ENCODE data around the gene NTHL1. TPM values are rescaled to one million over a fixed set of nuclear protein-coding genes. Genes with fewer than 3 reads are reported as not detected.

NTHL1 gene
- total and polyA plus RNA-seq, 2 of the 13 experiments (the other 11 are each of a cell fraction or from before 2014, with no cell fraction given) = 47.5 to 64.9 TPM

- peak; percentile 63 for FAIRE-seq
- no peak overlapping the region for H3K27ac ChIP-seq (ENCODE audit: extremely low read length, insufficient read depth, low read length)
- H3K9ac ChIP-seq (ENCODE audit: insufficient read depth, low read depth, low read length) = peak overlapping the region; percentile 58
- TF ChIP-seq ZNF503 (CRISPR knock-in tag; IDR thresholded peaks at IDR 0.05) (no peak), ZNF792 (CRISPR knock-in tag; IDR thresholded peaks at IDR 0.05) (peak; percentile 69; the same call in 1 of the 2 replicates), LBX2 (CRISPR knock-in tag; IDR thresholded peaks at IDR 0.05; ENCODE audit: borderline replicate concordance) (0 out of 2 replicates have a peak, but pooled peaks have one; percentile 24), ZNF605 (CRISPR knock-in tag; IDR thresholded peaks at IDR 0.05) (peak; percentile 82), ZNF558 (CRISPR knock-in tag; IDR thresholded peaks at IDR 0.05; ENCODE audit: borderline replicate concordance) (no peak), NRL (CRISPR knock-in tag; IDR thresholded peaks at IDR 0.05; ENCODE audit: borderline replicate concordance) (0 out of 2 replicates have a peak, but pooled peaks have one; percentile 65), SAP130 (CRISPR knock-in tag; IDR thresholded peaks at IDR 0.05; ENCODE audit: low read depth) (peak; percentile 83), GABPA (IDR thresholded peaks at IDR 0.05; ENCODE audit: low read depth, low read length) (no peak), GABPA (CRISPR knock-in tag; IDR thresholded peaks at IDR 0.05; ENCODE audit: low read depth) (peak; percentile 60), MYC (CRISPR knock-in tag; IDR thresholded peaks at IDR 0.05; ENCODE audit: borderline replicate concordance) (0 out of 2 replicates have a peak, but pooled peaks have one; percentile 21), ZNF563 (CRISPR knock-in tag; IDR thresholded peaks at IDR 0.05) (peak; percentile 54; the same call in 1 of the 2 replicates), AFF4 (CRISPR knock-in tag; IDR thresholded peaks at IDR 0.05) (no peak), GATAD1 (CRISPR knock-in tag; IDR thresholded peaks at IDR 0.05) (peak; percentile 81)
Measured at GRCh38 chr16:2023092-2024031, 24.3 kb downstream of the NTHL1 start.

More at GRCh38 chr16:2023092-2024031, 24.3 kb downstream of the NTHL1 start:
- in situ Hi-C loops (cut with HindIII; ENCODE audit: extremely low pct_ligation_motif_present, low pct_unique_long_range_greater_than_20kb) = loop anchor here (5.0 kb wide), 3 partner anchors 34 to 124 kb away; partner anchors contain the start of gene RAB26
- Histone ChIP-seq H3K27me3 (ENCODE audit: control insufficient read depth in 1 of 2, insufficient read depth in 2 of 2, low read length in 2 of 2) (peaks cover 3 to 29% of the 10 kb centered on the region in 2 experiments; a peak in 4 of 5 replicates), H2AFZ (ENCODE audit: low read length) (no peak overlapping the region), H3K4me1 (ENCODE audit: insufficient read depth, low read length) (peaks cover 70% of the 10 kb centered on the region), H3K79me2 (ENCODE audit: insufficient read depth, low read length) (peaks cover 3% of the 10 kb centered on the region), H3K36me3 (replicated peaks in 1 of 2; ENCODE audit: control insufficient read depth in 1 of 2, insufficient read depth in 2 of 2, low read length in 2 of 2) (no peaks in the 10 kb centered on the region), H3K4me2 (ENCODE audit: low read depth, low read length) (peak overlapping the region; percentile 84), H4K20me1 (ENCODE audit: insufficient read depth, low read length) (0 out of 2 replicates have a peak, but pooled peaks cover 6% of the 10 kb centered on the region), H3K4me3 (replicated peaks in 1 of 3; ENCODE audit: insufficient read depth in 1 of 3, low read depth in 2 of 3, low read length in 3 of 3) (peak overlapping the region; percentile 42 to 68 (median 49); a peak in 5 of 6 replicates), H3K9me3 (ENCODE audit: low read length) (no peaks in the 10 kb centered on the region)
- POLR2A ChIA-PET = interaction anchor here (0.7 to 6.2 kb wide), 10 partner anchors 8 to 132 kb away, joined by 3 to 62 read pairs (median 6); partner anchors contain the start of genes NTHL1, RPS2, TRAF7 and TSC2
- DNase-seq (ENCODE audit: low spot score) = peak; percentile 75
- intact Hi-C loops (cut with micrococcal nuclease; ENCODE audit: unreplicated experiment) = loop anchor here (1.0 kb wide), 2 partner anchors 33 to 130 kb away; no protein-coding TSS in a partner anchor
- ATAC-seq = peak; percentile 55
- BruUV-seq (replicated peaks) = no TSS peak
- CTCF ChIA-PET (ENCODE audit: low intra/inter-chr PET ratio, low total read pairs) = interaction anchor here (1.5 to 1.9 kb wide), 3 partner anchors 24 to 117 kb away, joined by 7 to 15 read pairs (median 9); partner anchors contain the start of genes NTHL1 and TSC2
- WGBS (ENCODE audit: low lambda C conversion rate) = 1% methylated on average over 15 of the region's 53 CpGs
